HFFc6 (cell line): ENCODE results near the gene MDN1. TPM values are rescaled to one million over a fixed set of nuclear protein-coding genes. Genes with fewer than 3 reads are reported as not detected.
"Not testable (repeated sequence)": the region's sequence is repeated elsewhere in the genome, so short reads cannot be mapped to it uniquely, and the experiment has no call there.

Experiments used
- DNase-seq: peaks from one replicate; pipeline ENCODE4 v3.0.0-alpha.2; 2018
- H3K27ac Mint-ChIP-seq: 2 replicates; pipeline ENCODE4 v1.8.0; 2020; ENCODE audit warnings: mild to moderate bottlenecking, mixed read lengths
- H3K27me3 Mint-ChIP-seq: 2 replicates; pipeline ENCODE4 v1.8.0; 2021; ENCODE audit warnings: mild to moderate bottlenecking, moderate library complexity, mixed read lengths; ENCODE audit not compliant: insufficient read depth
- H3K36me3 Mint-ChIP-seq: 2 replicates; pipeline ENCODE4 v1.8.0; 2021; ENCODE audit warnings: low read depth, mixed read lengths
- H3K4me1 Mint-ChIP-seq: 2 replicates; pipeline ENCODE4 v1.8.0; 2020; ENCODE audit warnings: low read depth, mixed read lengths
- H3K4me3 Mint-ChIP-seq: 2 replicates; pipeline ENCODE4 v1.8.0; 2020; ENCODE audit warnings: mild to moderate bottlenecking, moderate library complexity, mixed read lengths
- H3K9me3 Mint-ChIP-seq: 2 replicates; pipeline ENCODE4 v1.8.0; 2020; ENCODE audit warnings: mild to moderate bottlenecking, mixed read lengths
- CTCF ChIP-seq: fragments of 200-600 bp; sonication (generic); IDR thresholded peaks from 2 replicates; pipeline ENCODE4 v1.5.0; 2021; ENCODE audit warnings: antibody characterized with exemption, mild to moderate bottlenecking
- total RNA-seq, 6 experiments: library from RNA; stranded (reverse); fragmentation: NEBNext Ultra II Directional; extraction: Animal tissue kit (Norgen Biotek cat#: 25700); gene quantifications; 2 replicates in 1 of 6; 3 replicates in 5 of 6; pipeline ENCODE4 v1.2.3, GENCODE V29; 2021

Gene MDN1
- total RNA-seq, 6 experiments from 2014 or later: 17.4 to 25.4 (median 18.4) TPM

- DNase-seq: peak; percentile 84
- H3K9me3 Mint-ChIP-seq: no peaks in the 10 kb centered on the region
- H3K36me3 Mint-ChIP-seq: peaks cover 36% of the 10 kb centered on the region
- H3K4me3 Mint-ChIP-seq: 0 out of 2 replicates have a peak overlapping the region, but pooled peaks have one; percentile 4
- no peak for TF ChIP-seq CTCF
- peaks cover 45% of the 10 kb centered on the region for H3K4me1 Mint-ChIP-seq
- H3K27me3 Mint-ChIP-seq: peaks cover 2% of the 10 kb centered on the region
- H3K27ac Mint-ChIP-seq: peak overlapping the region; percentile 90
Measured at GRCh38 chr6:89640804-89641203, 178.8 kb downstream of the MDN1 start.

GRCh38 chr6:89638320-89639195, 181.0 kb downstream of the MDN1 start, which contains the start of gene LYRM2:
Gene LYRM2, minus strand, starts transcription at chr6:89638747. Its CDS starts 31 bp downstream, at chr6:89638716.
- peak; percentile 93 for DNase-seq
- Mint-ChIP-seq H3K27ac (peak within 1 kb of the TSS; percentile 91), H3K4me3 (peak within 1 kb of the TSS; percentile 90), H3K36me3 (peaks cover 35% of the 10 kb centered on the region), H3K4me1 (peaks cover 37% of the 10 kb centered on the region), H3K9me3 (no peaks in the 10 kb centered on the region), H3K27me3 (peaks cover 2% of the 10 kb centered on the region)
- no peak for TF ChIP-seq CTCF

- H3K27ac Mint-ChIP-seq: peak overlapping the region; percentile 91
- no peak for DNase-seq
- H3K4me3 Mint-ChIP-seq: peak overlapping the region; percentile 90
- H3K27me3 Mint-ChIP-seq: peaks cover 2% of the 10 kb centered on the region
- H3K36me3 Mint-ChIP-seq: peaks cover 30% of the 10 kb centered on the region
- H3K9me3 Mint-ChIP-seq: no peaks in the 10 kb centered on the region
- no peak for TF ChIP-seq CTCF
- H3K4me1 Mint-ChIP-seq: peaks cover 37% of the 10 kb centered on the region
Measured at GRCh38 chr6:89637960-89638319, 181.7 kb downstream of the MDN1 start.

GRCh38 chr6:89636412-89636811, 183.2 kb downstream of the MDN1 start:
- not testable (repeated sequence) for H3K4me3 Mint-ChIP-seq, H3K27me3 Mint-ChIP-seq, H3K9me3 Mint-ChIP-seq

GRCh38 chr6:89630488-89630887, 189.1 kb downstream of the MDN1 start:
- no peak for DNase-seq
- TF ChIP-seq CTCF: no peak
- H3K4me1 Mint-ChIP-seq: no peaks in the 10 kb centered on the region
- no peak overlapping the region for H3K27ac Mint-ChIP-seq
- no peaks in the 10 kb centered on the region for H3K9me3 Mint-ChIP-seq
- no peak overlapping the region for H3K4me3 Mint-ChIP-seq
- peaks cover 2% of the 10 kb centered on the region for H3K36me3 Mint-ChIP-seq
- H3K27me3 Mint-ChIP-seq: peaks cover 1% of the 10 kb centered on the region; the same call in 1 of the 2 replicates

More at GRCh38 chr6:89636412-89636811, 183.2 kb downstream of the MDN1 start:
- Mint-ChIP-seq H3K4me1 (peaks cover 36% of the 10 kb centered on the region), H3K36me3 (peaks cover 29% of the 10 kb centered on the region)
- H3K27ac Mint-ChIP-seq, DNase-seq: not testable (repeated sequence)

- no peaks in the 10 kb centered on the region for H3K36me3 Mint-ChIP-seq
- H3K4me3 Mint-ChIP-seq: no peak overlapping the region
- H3K27me3 Mint-ChIP-seq: peaks cover 19% of the 10 kb centered on the region
- no peak for DNase-seq
- H3K27ac Mint-ChIP-seq: no peak overlapping the region
- no peaks in the 10 kb centered on the region for H3K9me3 Mint-ChIP-seq
- no peak for TF ChIP-seq CTCF
- H3K4me1 Mint-ChIP-seq: no peaks in the 10 kb centered on the region
Measured at GRCh38 chr6:89623749-89624148, 195.8 kb downstream of the MDN1 start.
